NOMO-1 treated with dmso at 0.1 percent for 144 hours (cell line): Measurements from ENCODE around the gene RBM41.

ENCODE experiments used
- DNase-seq: peaks from one replicate; lab custom pipeline; 2025; ENCODE audit not compliant: unreplicated experiment; lab: John Stamatoyannopoulos, UW

Gene RBM41

DNA sequence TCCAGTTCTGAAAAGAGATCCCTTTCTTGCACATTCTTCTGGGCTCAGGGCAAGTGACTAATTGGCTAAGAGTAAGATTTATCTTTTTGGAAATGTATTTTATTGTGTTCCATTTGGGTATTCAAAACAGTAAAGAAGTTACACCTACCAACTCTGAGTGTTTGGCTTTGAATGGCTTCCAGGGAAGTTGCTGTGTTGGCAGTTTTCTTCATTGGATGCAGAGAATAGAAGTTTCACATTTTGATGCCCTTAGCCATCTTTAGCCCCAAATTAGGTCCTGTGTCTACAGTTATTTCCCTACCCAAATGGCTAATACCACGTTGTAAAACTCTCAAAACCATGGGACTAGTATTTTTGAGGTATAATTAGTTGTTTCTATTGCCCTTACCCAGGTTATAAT is 88.9 kb downstream of the RBM41 start:
- no peak for DNase-seq

DNA sequence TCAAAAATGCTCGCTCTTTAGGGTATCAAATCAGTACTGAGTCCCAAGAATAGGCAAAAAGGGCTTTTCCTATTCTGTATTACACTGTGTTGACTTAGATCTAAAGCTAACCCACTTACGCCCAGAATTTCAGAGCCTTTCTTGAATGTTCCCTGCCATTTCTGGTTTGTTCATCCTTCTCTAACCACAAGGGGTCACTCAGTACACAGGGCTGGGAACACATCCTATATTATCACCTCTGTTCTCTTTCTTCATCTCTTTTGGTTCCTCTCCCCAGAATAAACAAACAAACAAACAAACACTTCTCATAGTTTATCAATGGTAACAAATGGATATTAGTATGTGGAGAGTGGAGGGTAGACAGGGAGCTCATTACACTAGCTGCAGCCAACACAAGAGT is 93.1 kb downstream of the RBM41 start:
- DNase-seq, result no peak

DNA sequence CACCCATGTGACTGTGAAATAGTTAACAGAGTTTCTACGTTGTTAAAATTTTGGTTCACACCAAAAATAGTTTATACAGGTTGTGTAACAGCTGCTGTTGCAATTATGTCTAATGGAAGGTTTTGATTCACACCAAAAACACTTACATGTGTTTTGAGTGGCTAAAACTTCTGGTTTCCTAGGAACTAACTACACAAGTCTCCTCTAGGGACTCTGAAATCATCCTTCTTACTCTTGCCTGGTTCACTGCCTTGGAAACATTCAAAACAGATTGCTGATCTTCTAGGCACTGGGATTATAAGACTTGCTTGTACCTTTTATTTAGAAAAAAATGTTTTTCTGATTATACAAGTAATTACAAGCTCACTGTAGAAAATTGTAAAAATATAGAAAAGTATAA is 103.7 kb downstream of the RBM41 start:
- DNase-seq, result no peak
